Caco-2 (cell line): Measurements from ENCODE around the gene GPR162. TPM values are rescaled to one million over a fixed set of nuclear protein-coding genes. Genes with fewer than 3 reads are reported as not detected.
A peak's percentile ranks its signal among the peaks of the same experiment; 100 is the strongest.

Experiments
- Bru-seq: library from RNA; stranded (reverse); fragments of 400-500 nt; gene quantifications from one replicate; lab custom pipeline; 2021; lab: Mats Ljungman, UMichigan
- BruChase-seq, 2 experiments: library from RNA; stranded (reverse); fragments of 400-500 nt; gene quantifications; one replicate each; lab custom pipeline; 2021; lab: Mats Ljungman, UMichigan
- BruUV-seq: library from RNA; stranded (reverse); fragments of 400-500 nt; replicated peaks from 2 replicates; lab custom pipeline; 2021; lab: Mats Ljungman, UMichigan
- CTCF ChIA-PET: fragments of 300-600 bp; sonication (Branson Sonifier 250); formaldehyde crosslinking; loops from one replicate; lab custom pipeline; 2022; ENCODE audit warnings: antibody characterized with exemption; lab: Charles Lee
- POLR2A ChIA-PET: fragments of 300-600 bp; sonication (Branson Sonifier 250); formaldehyde crosslinking; loops from one replicate; lab custom pipeline; 2022; ENCODE audit warnings: antibody characterized with exemption; lab: Charles Lee
- DNase-seq, 2 experiments: peaks; one replicate each; pipeline versions ENCODE4 v3.0.0 to v3.0.0-alpha.2; 2020 to 2022
- H3K27me3 ChIP-seq: replicated peaks from 2 replicates; pipeline ENCODE4 v1.6.0; 2011; ENCODE audit warnings: low read length; ENCODE audit not compliant: control insufficient read depth, insufficient read depth
- H3K36me3 ChIP-seq: 2 replicates; pipeline ENCODE4 v1.5.1; 2011; ENCODE audit warnings: low read length; ENCODE audit not compliant: control insufficient read depth, insufficient read depth
- H3K4me1 ChIP-seq: fragments of 250-450 bp; sonication (Bioruptor Pico); 2 replicates; pipeline ENCODE4 v1.5.1; 2020; ENCODE audit warnings: mild to moderate bottlenecking
- H3K4me3 ChIP-seq: 2 replicates; pipeline ENCODE4 v1.5.1; 2011; ENCODE audit warnings: low read depth, mild to moderate bottlenecking, control low read depth, low read length
- H3K9me3 ChIP-seq: fragments of 250-450 bp; sonication (Bioruptor Pico); 2 replicates; pipeline ENCODE4 v1.5.1; 2020; ENCODE audit warnings: mild to moderate bottlenecking, moderate library complexity
- H3K27ac Mint-ChIP-seq: one replicate; pipeline ENCODE4 v1.8.0; 2022; ENCODE audit warnings: mixed read lengths; ENCODE audit not compliant: unreplicated experiment
- H3K27me3 Mint-ChIP-seq: one replicate; pipeline ENCODE4 v1.8.0; 2022; ENCODE audit warnings: mixed read lengths; ENCODE audit not compliant: insufficient read depth, unreplicated experiment
- H3K36me3 Mint-ChIP-seq: one replicate; pipeline ENCODE4 v1.8.0; 2022; ENCODE audit warnings: mild to moderate bottlenecking, mixed read lengths; ENCODE audit not compliant: insufficient read depth, unreplicated experiment
- H3K4me1 Mint-ChIP-seq: one replicate; pipeline ENCODE4 v1.8.0; 2022; ENCODE audit warnings: low read depth, mixed read lengths; ENCODE audit not compliant: unreplicated experiment
- H3K4me3 Mint-ChIP-seq: one replicate; pipeline ENCODE4 v1.8.0; 2022; ENCODE audit warnings: mild to moderate bottlenecking, moderate library complexity, mixed read lengths; ENCODE audit not compliant: unreplicated experiment
- H3K9me3 Mint-ChIP-seq: one replicate; pipeline ENCODE4 v1.8.0; 2022; ENCODE audit warnings: mixed read lengths; ENCODE audit not compliant: unreplicated experiment
- intact Hi-C: fragments of 100-400 bp; cut with micrococcal nuclease; formaldehyde crosslinking; loops from one replicate; pipeline ENCODE4 v1.10.0; 2022; ENCODE audit not compliant: unreplicated experiment
- long read RNA-seq: library from polyadenylated mRNA; stranded (forward); transcript quantifications from one replicate; pipeline ENCODE4 v2.0.0, GENCODE V29; 2022
- total RNA-seq: library from RNA; stranded (reverse); gene quantifications from 2 replicates; pipeline ENCODE4 v1.2.3, GENCODE V29; 2022
- TF ChIP-seq, protein P1 (sequence below), 2 experiments: fragments of 200-600 bp in 1 of 2; IDR thresholded peaks; 1 replicate in 1 of 2; 2 replicates in 1 of 2; pipeline versions ENCODE4 v1.5.1 to v1.8.0; 2011 to 2022; ENCODE audit warnings: antibody characterized with exemption in 1 of 2, control low read depth in 1 of 2, inconsistent platforms in 1 of 2, low read depth in 1 of 2, low read length in 1 of 2, mild to moderate bottlenecking in 1 of 2, moderate library complexity in 1 of 2; ENCODE audit not compliant: insufficient read depth in 1 of 2, severe bottlenecking in 1 of 2, unreplicated experiment in 1 of 2

The GPR162 gene
- total RNA-seq (0.81 and 1.2 TPM in 2 replicates), Bru-seq, nascent RNA (percentile 15 among the genes with signal in this experiment), BruChase-seq, experiment 1, labeled RNA remaining after a 2-hour chase (percentile 21 among the genes with signal in this experiment), BruChase-seq, experiment 2, labeled RNA remaining after a 6-hour chase (percentile 19 among the genes with signal in this experiment)
- long read RNA-seq, partial matches to known transcripts = 0 of 1 reads
- long read RNA-seq, other reads (novel, unspliced or antisense) = 0 of 1 reads

GRCh38 chr12:6821591-6822425, at the start of gene GPR162:
GPR162 (plus strand) TSS chr12:6821821; CDS start chr12:6823899, 2,078 bp downstream.
- DNase-seq = no peak
- TF ChIP-seq, protein P1, sequence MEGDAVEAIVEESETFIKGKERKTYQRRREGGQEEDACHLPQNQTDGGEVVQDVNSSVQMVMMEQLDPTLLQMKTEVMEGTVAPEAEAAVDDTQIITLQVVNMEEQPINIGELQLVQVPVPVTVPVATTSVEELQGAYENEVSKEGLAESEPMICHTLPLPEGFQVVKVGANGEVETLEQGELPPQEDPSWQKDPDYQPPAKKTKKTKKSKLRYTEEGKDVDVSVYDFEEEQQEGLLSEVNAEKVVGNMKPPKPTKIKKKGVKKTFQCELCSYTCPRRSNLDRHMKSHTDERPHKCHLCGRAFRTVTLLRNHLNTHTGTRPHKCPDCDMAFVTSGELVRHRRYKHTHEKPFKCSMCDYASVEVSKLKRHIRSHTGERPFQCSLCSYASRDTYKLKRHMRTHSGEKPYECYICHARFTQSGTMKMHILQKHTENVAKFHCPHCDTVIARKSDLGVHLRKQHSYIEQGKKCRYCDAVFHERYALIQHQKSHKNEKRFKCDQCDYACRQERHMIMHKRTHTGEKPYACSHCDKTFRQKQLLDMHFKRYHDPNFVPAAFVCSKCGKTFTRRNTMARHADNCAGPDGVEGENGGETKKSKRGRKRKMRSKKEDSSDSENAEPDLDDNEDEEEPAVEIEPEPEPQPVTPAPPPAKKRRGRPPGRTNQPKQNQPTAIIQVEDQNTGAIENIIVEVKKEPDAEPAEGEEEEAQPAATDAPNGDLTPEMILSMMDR (IDR thresholded peaks at IDR 0.05; ENCODE audit: insufficient read depth in 1 of 2, low read depth in 1 of 2, low read length in 1 of 2, severe bottlenecking in 1 of 2, unreplicated experiment in 1 of 2) = no peak
- H3K36me3 Mint-ChIP-seq = no peaks in the 10 kb centered on the region
- Histone ChIP-seq H3K4me3 (peak within 1 kb of the TSS; percentile 33), H3K36me3 (no peaks in the 10 kb centered on the region), H3K27me3 (no peaks in the 10 kb centered on the region), H3K9me3 (no peaks in the 10 kb centered on the region), H3K4me1 (peaks cover 9% of the 10 kb centered on the region)
- ChIA-PET CTCF (interaction anchor here (0.5 to 2.4 kb wide), 6 partner anchors 13 to 219 kb away, joined by 3 to 9 read pairs (median 6); partner anchors contain the start of genes MLF2 and PTMS), POLR2A (interaction anchor here (0.5 to 1.4 kb wide), 4 partner anchors 29 to 70 kb away, joined by 3 to 4 read pairs (median 3); partner anchors contain the start of genes CDCA3 and PTMS)
- H3K27me3 Mint-ChIP-seq = peaks cover 19% of the 10 kb centered on the region
- H3K27ac Mint-ChIP-seq = no peak within 1 kb of the TSS
- no peaks in the 10 kb centered on the region for H3K4me1 Mint-ChIP-seq
- no TSS peak for BruUV-seq
- no peaks in the 10 kb centered on the region for H3K9me3 Mint-ChIP-seq
- intact Hi-C loops = no loop called here
- peak within 1 kb of the TSS; percentile 66 for H3K4me3 Mint-ChIP-seq

- peaks cover 30% of the 10 kb centered on the region for H3K4me1 ChIP-seq
- no peaks in the 10 kb centered on the region for H3K27me3 ChIP-seq
- BruUV-seq = no TSS peak
- H3K27ac Mint-ChIP-seq = no peak within 1 kb of the TSS
- intact Hi-C loops = no loop called here
- no peaks in the 10 kb centered on the region for H3K9me3 ChIP-seq
- peaks cover 10% of the 10 kb centered on the region; the same call in 1 of the 2 replicates for H3K36me3 ChIP-seq
- H3K4me3 Mint-ChIP-seq = no peak within 1 kb of the TSS
- no peaks in the 10 kb centered on the region for H3K27me3 Mint-ChIP-seq
- CTCF ChIA-PET = interaction anchor here (0.8 to 1.9 kb wide), 2 partner anchors 11 to 19 kb away, joined by 6 to 9 read pairs; partner anchors contain the start of gene MLF2
- H3K4me1 Mint-ChIP-seq = peaks cover 48% of the 10 kb centered on the region
- no peak within 1 kb of the TSS for H3K4me3 ChIP-seq
- POLR2A ChIA-PET = no interaction called here
- TF ChIP-seq, protein P1 (IDR thresholded peaks at IDR 0.05; ENCODE audit: insufficient read depth in 1 of 2, low read depth in 1 of 2, low read length in 1 of 2, severe bottlenecking in 1 of 2, unreplicated experiment in 1 of 2) = no peak
- no peak for DNase-seq
- H3K9me3 Mint-ChIP-seq = no peaks in the 10 kb centered on the region
- peaks cover 8% of the 10 kb centered on the region for H3K36me3 Mint-ChIP-seq
Observed at GRCh38 chr12:6772331-6772695, 49.3 kb upstream of the GPR162 start, which contains the start of gene LAG3. LAG3 (plus strand) TSS chr12:6772520; CDS start chr12:6772853, 333 bp downstream.
